Peyer's patch (tissue), 4 donors: ENCODE results near the gene BCAN.

Experiments
- CTCF ChIP-seq, 6 experiments: fragments of 450-650 bp in 4 of 6; fragments of 200-600 bp in 2 of 6; sonication (generic) in 1 of 6; IDR thresholded peaks; one replicate each; pipeline ENCODE4 v1.5.1; 2017 to 2019; ENCODE audit warnings: antibody characterized with exemption in 6 of 6, mild to moderate bottlenecking in 3 of 6, moderate library complexity in 1 of 6
- POLR2A ChIP-seq, 2 donors: fragments of 450-650 bp; IDR thresholded peaks; one replicate each; pipeline ENCODE4 v1.5.1; 2017; ENCODE audit warnings: antibody characterized with exemption in 2 of 2, mild to moderate bottlenecking in 2 of 2, moderate library complexity in 2 of 2

GRCh38 chr1:156632355-156632754, 9.6 kb upstream of the BCAN start:
- TF ChIP-seq CTCF (IDR thresholded peaks at IDR 0.05) (no peak), POLR2A (IDR thresholded peaks at IDR 0.05) (no peak)
